ENCODE data around the gene KLHDC4.

The KLHDC4 gene

GRCh38 chr16:87679593-87680271, 86.1 kb downstream of the KLHDC4 start:
- no peaks in the 10 kb centered on the region for H3K27me3 ChIP-seq (ENCODE audit: low read depth)
- in situ Hi-C loops (cut with MboI; ENCODE audit: low sequenced_read_pairs) = no loop called here
- H3K4me3 ChIP-seq = no peak overlapping the region
- no peaks in the 10 kb centered on the region for H3K4me1 ChIP-seq
- H3K36me3 ChIP-seq (replicated peaks) = no peaks in the 10 kb centered on the region
- DNase-seq (ENCODE audit: low spot score in 2 of 2) = no peak
- no peaks in the 10 kb centered on the region for H3K9me3 ChIP-seq

- H3K27me3 ChIP-seq (ENCODE audit: low read depth) = no peaks in the 10 kb centered on the region
- no peak for DNase-seq (ENCODE audit: low spot score in 2 of 2)
- H3K4me3 ChIP-seq = no peak overlapping the region
- in situ Hi-C loops (cut with MboI; ENCODE audit: low sequenced_read_pairs) = no loop called here
- H3K4me1 ChIP-seq = no peaks in the 10 kb centered on the region
- H3K36me3 ChIP-seq (replicated peaks) = no peaks in the 10 kb centered on the region
- H3K9me3 ChIP-seq = no peaks in the 10 kb centered on the region
Measured at GRCh38 chr16:87678618-87679017, 87.2 kb downstream of the KLHDC4 start.

GRCh38 chr16:87677830-87678229, 88.0 kb downstream of the KLHDC4 start:
- no peaks in the 10 kb centered on the region for H3K9me3 ChIP-seq
- H3K27me3 ChIP-seq (ENCODE audit: low read depth) = no peaks in the 10 kb centered on the region

GRCh38 chr16:87675111-87675719, 90.6 kb downstream of the KLHDC4 start:
- in situ Hi-C loops (cut with MboI; ENCODE audit: low sequenced_read_pairs) = no loop called here
- no peaks in the 10 kb centered on the region for H3K27me3 ChIP-seq (ENCODE audit: low read depth)
- DNase-seq (ENCODE audit: low spot score in 2 of 2) = no peak

More at GRCh38 chr16:87677830-87678229, 88.0 kb downstream of the KLHDC4 start:
- no peak for DNase-seq (ENCODE audit: low spot score in 2 of 2)
- no peak overlapping the region for H3K4me3 ChIP-seq
- H3K4me1 ChIP-seq = no peaks in the 10 kb centered on the region
- in situ Hi-C loops (cut with MboI; ENCODE audit: low sequenced_read_pairs) = no loop called here
- H3K36me3 ChIP-seq (replicated peaks) = no peaks in the 10 kb centered on the region

GRCh38 chr16:87674419-87674818, 91.4 kb downstream of the KLHDC4 start:
- in situ Hi-C loops (cut with MboI; ENCODE audit: low sequenced_read_pairs) = no loop called here
- H3K9me3 ChIP-seq = no peaks in the 10 kb centered on the region
- no peak for DNase-seq (ENCODE audit: low spot score in 2 of 2)
- no peaks in the 10 kb centered on the region for H3K27me3 ChIP-seq (ENCODE audit: low read depth)
- H3K36me3 ChIP-seq (replicated peaks) = no peaks in the 10 kb centered on the region
- no peaks in the 10 kb centered on the region for H3K4me1 ChIP-seq
- H3K4me3 ChIP-seq = no peak overlapping the region

More at GRCh38 chr16:87675111-87675719, 90.6 kb downstream of the KLHDC4 start:
- no peaks in the 10 kb centered on the region for H3K4me1 ChIP-seq
- no peaks in the 10 kb centered on the region for H3K36me3 ChIP-seq (replicated peaks)
- H3K9me3 ChIP-seq = no peaks in the 10 kb centered on the region
- no peak overlapping the region for H3K4me3 ChIP-seq

- no peaks in the 10 kb centered on the region for H3K4me1 ChIP-seq
- H3K9me3 ChIP-seq = no peaks in the 10 kb centered on the region
- in situ Hi-C loops (cut with MboI; ENCODE audit: low sequenced_read_pairs) = no loop called here
- H3K27me3 ChIP-seq (ENCODE audit: low read depth) = no peaks in the 10 kb centered on the region
- no peak for DNase-seq (ENCODE audit: low spot score in 2 of 2)
- no peak overlapping the region for H3K4me3 ChIP-seq
- no peaks in the 10 kb centered on the region for H3K36me3 ChIP-seq (replicated peaks)
Measured at GRCh38 chr16:87671715-87672270, 94.0 kb downstream of the KLHDC4 start.

- in situ Hi-C loops (cut with MboI; ENCODE audit: low sequenced_read_pairs) = no loop called here
Measured at GRCh38 chr16:87671221-87671620, 94.6 kb downstream of the KLHDC4 start.

GRCh38 chr16:87669672-87670071, 96.1 kb downstream of the KLHDC4 start:
- Histone ChIP-seq H3K9me3 (no peaks in the 10 kb centered on the region), H3K36me3 (replicated peaks) (no peaks in the 10 kb centered on the region), H3K4me1 (no peaks in the 10 kb centered on the region), H3K27me3 (ENCODE audit: low read depth) (no peaks in the 10 kb centered on the region), H3K4me3 (no peak overlapping the region)
- DNase-seq (ENCODE audit: low spot score in 2 of 2) = no peak
- in situ Hi-C loops (cut with MboI; ENCODE audit: low sequenced_read_pairs) = no loop called here

More at GRCh38 chr16:87671221-87671620, 94.6 kb downstream of the KLHDC4 start:
- Histone ChIP-seq H3K4me1 (no peaks in the 10 kb centered on the region), H3K36me3 (replicated peaks) (no peaks in the 10 kb centered on the region), H3K9me3 (no peaks in the 10 kb centered on the region), H3K4me3 (no peak overlapping the region), H3K27me3 (ENCODE audit: low read depth) (no peaks in the 10 kb centered on the region)
- DNase-seq (ENCODE audit: low spot score in 2 of 2) = no peak

- no peaks in the 10 kb centered on the region for H3K27me3 ChIP-seq (ENCODE audit: low read depth)
- no peaks in the 10 kb centered on the region for H3K4me1 ChIP-seq
- no peak overlapping the region for H3K4me3 ChIP-seq
- in situ Hi-C loops (cut with MboI; ENCODE audit: low sequenced_read_pairs) = no loop called here
- no peaks in the 10 kb centered on the region for H3K9me3 ChIP-seq
- no peak for DNase-seq (ENCODE audit: low spot score in 2 of 2)
- H3K36me3 ChIP-seq (replicated peaks) = no peaks in the 10 kb centered on the region
Measured at GRCh38 chr16:87667946-87668345, 97.8 kb downstream of the KLHDC4 start.

- H3K4me3 ChIP-seq = no peak overlapping the region
- H3K9me3 ChIP-seq = no peaks in the 10 kb centered on the region
- no peaks in the 10 kb centered on the region for H3K36me3 ChIP-seq (replicated peaks)
- H3K27me3 ChIP-seq (ENCODE audit: low read depth) = no peaks in the 10 kb centered on the region
- H3K4me1 ChIP-seq = no peaks in the 10 kb centered on the region
- in situ Hi-C loops (cut with MboI; ENCODE audit: low sequenced_read_pairs) = no loop called here
- DNase-seq (ENCODE audit: low spot score in 2 of 2) = no peak
Measured at GRCh38 chr16:87667443-87667842, 98.3 kb downstream of the KLHDC4 start.

- Histone ChIP-seq H3K9me3 (no peaks in the 10 kb centered on the region), H3K4me1 (no peaks in the 10 kb centered on the region), H3K36me3 (replicated peaks) (no peaks in the 10 kb centered on the region), H3K27me3 (ENCODE audit: low read depth) (no peaks in the 10 kb centered on the region), H3K4me3 (no peak overlapping the region)
- in situ Hi-C loops (cut with MboI; ENCODE audit: low sequenced_read_pairs) = no loop called here
- DNase-seq (ENCODE audit: low spot score in 2 of 2) = no peak
Measured at GRCh38 chr16:87666919-87667318, 98.9 kb downstream of the KLHDC4 start.

GRCh38 chr16:87665193-87665592, 100.6 kb downstream of the KLHDC4 start:
- no peaks in the 10 kb centered on the region for H3K4me1 ChIP-seq
- in situ Hi-C loops (cut with MboI; ENCODE audit: low sequenced_read_pairs) = no loop called here
- H3K4me3 ChIP-seq = no peak overlapping the region
- H3K9me3 ChIP-seq = no peaks in the 10 kb centered on the region
- no peaks in the 10 kb centered on the region for H3K36me3 ChIP-seq (replicated peaks)
- no peaks in the 10 kb centered on the region for H3K27me3 ChIP-seq (ENCODE audit: low read depth)
- DNase-seq (ENCODE audit: low spot score in 2 of 2) = no peak

- in situ Hi-C loops (cut with MboI; ENCODE audit: low sequenced_read_pairs) = no loop called here
- no peaks in the 10 kb centered on the region for H3K36me3 ChIP-seq (replicated peaks)
- H3K27me3 ChIP-seq (ENCODE audit: low read depth) = no peaks in the 10 kb centered on the region
Measured at GRCh38 chr16:87664792-87665191, 101.0 kb downstream of the KLHDC4 start.

More at GRCh38 chr16:87664792-87665191, 101.0 kb downstream of the KLHDC4 start:
- Histone ChIP-seq H3K9me3 (no peaks in the 10 kb centered on the region), H3K4me1 (no peaks in the 10 kb centered on the region), H3K4me3 (no peak overlapping the region)
- no peak for DNase-seq (ENCODE audit: low spot score in 2 of 2)

Data from HAP-1 (cell line).